ENCODE data around the gene MRPS24. TPM values are rescaled to one million over a fixed set of nuclear protein-coding genes. Genes with fewer than 3 reads are reported as not detected.
"Not testable (repeated sequence)": the region's sequence is repeated elsewhere in the genome, so short reads cannot be mapped to it uniquely, and the experiment has no call there.

The MRPS24 gene
- total RNA-seq, 2 experiments from 2014 or later, result 127 to 130 TPM

- DNase-seq, result peak; percentile 36
- intact Hi-C loops (cut with micrococcal nuclease), result no loop called here
- H3K36me3 Mint-ChIP-seq (ENCODE audit: low read depth), result peaks cover 3% of the 10 kb centered on the region
- H3K4me1 Mint-ChIP-seq (ENCODE audit: low read depth), result peaks cover 35% of the 10 kb centered on the region
- ATAC-seq, result peak; percentile 41
- ChIA-PET POLR2A (no interaction called here), CTCF (no interaction called here)
- H3K27ac Mint-ChIP-seq, result peak overlapping the region; percentile 96
- peak overlapping the region; percentile 90 for H3K4me3 Mint-ChIP-seq
- no peak for TF ChIP-seq CTCF (IDR thresholded peaks at IDR 0.05)
- H3K9me3 Mint-ChIP-seq, result no peaks in the 10 kb centered on the region
- no peaks in the 10 kb centered on the region for H3K27me3 Mint-ChIP-seq
These were observed 36.6 kb upstream of the MRPS24 start for GRCh38 chr7:43905956-43906330.

- DNase-seq (no peak), ATAC-seq (no peak)
- peaks cover 35% of the 10 kb centered on the region for H3K4me1 Mint-ChIP-seq (ENCODE audit: low read depth)
- peak overlapping the region; percentile 96 for H3K27ac Mint-ChIP-seq
- H3K9me3 Mint-ChIP-seq, result no peaks in the 10 kb centered on the region
- intact Hi-C loops (cut with micrococcal nuclease), result no loop called here
- CTCF ChIA-PET, result interaction anchor here (1.0 kb wide), 1 partner anchor 323 kb away, joined by 3 read pairs; the partner anchor contains the start of gene STK17A
- POLR2A ChIA-PET, result interaction anchor here (1.0 to 1.6 kb wide), 2 partner anchors 12 to 22 kb away, joined by 4 to 8 read pairs; no protein-coding TSS in a partner anchor
- TF ChIP-seq CTCF (IDR thresholded peaks at IDR 0.05), result no peak
- no peaks in the 10 kb centered on the region for H3K27me3 Mint-ChIP-seq
- H3K36me3 Mint-ChIP-seq (ENCODE audit: low read depth), result peaks cover 1% of the 10 kb centered on the region
- H3K4me3 Mint-ChIP-seq, result peak overlapping the region; percentile 90
These were observed 36.1 kb upstream of the MRPS24 start for GRCh38 chr7:43905209-43905946.

- no peak for DNase-seq
- Mint-ChIP-seq H3K4me3 (peak overlapping the region; percentile 90), H3K27me3 (no peaks in the 10 kb centered on the region), H3K27ac (peak overlapping the region; percentile 22), H3K36me3 (ENCODE audit: low read depth) (peaks cover 1% of the 10 kb centered on the region), H3K9me3 (no peaks in the 10 kb centered on the region), H3K4me1 (ENCODE audit: low read depth) (peaks cover 35% of the 10 kb centered on the region)
- ATAC-seq, result peak; percentile 31
- intact Hi-C loops (cut with micrococcal nuclease), result no loop called here
- ChIA-PET POLR2A (interaction anchor here (0.6 to 1.6 kb wide), 4 partner anchors 11 to 35 kb away, joined by 3 to 8 read pairs (median 4); partner anchors contain the start of gene MRPS24), CTCF (interaction anchor here (1.0 to 1.3 kb wide), 3 partner anchors 20 to 322 kb away, joined by 3 to 4 read pairs (median 4); partner anchors contain the start of gene STK17A)
- TF ChIP-seq CTCF (IDR thresholded peaks at IDR 0.05), result no peak
These were observed 35.4 kb upstream of the MRPS24 start for GRCh38 chr7:43904533-43905208.

- peaks cover 1% of the 10 kb centered on the region for H3K36me3 Mint-ChIP-seq (ENCODE audit: low read depth)
- POLR2A ChIA-PET, result no interaction called here
- peaks cover 42% of the 10 kb centered on the region for H3K4me1 Mint-ChIP-seq (ENCODE audit: low read depth)
- no peaks in the 10 kb centered on the region for H3K27me3 Mint-ChIP-seq
- TF ChIP-seq CTCF (IDR thresholded peaks at IDR 0.05), result no peak
- H3K4me3 Mint-ChIP-seq, result no peak overlapping the region
- intact Hi-C loops (cut with micrococcal nuclease), result no loop called here
- no peaks in the 10 kb centered on the region for H3K9me3 Mint-ChIP-seq
- ATAC-seq (no peak), DNase-seq (no peak)
- H3K27ac Mint-ChIP-seq, result no peak overlapping the region
- CTCF ChIA-PET, result no interaction called here
These were observed 33.3 kb upstream of the MRPS24 start for GRCh38 chr7:43902542-43903054.

GRCh38 chr7:43898571-43898970 lies 29.3 kb upstream of the MRPS24 start:
- POLR2A ChIA-PET, result interaction anchor here (1.8 kb wide), 1 partner anchor 15 kb away, joined by 5 read pairs; no protein-coding TSS in a partner anchor
- H3K36me3 Mint-ChIP-seq (ENCODE audit: low read depth); H3K4me3 Mint-ChIP-seq; intact Hi-C loops (cut with micrococcal nuclease); H3K9me3 Mint-ChIP-seq; DNase-seq; ATAC-seq; CTCF ChIA-PET; H3K27ac Mint-ChIP-seq; H3K27me3 Mint-ChIP-seq: not testable (repeated sequence)
- H3K4me1 Mint-ChIP-seq (ENCODE audit: low read depth), result peaks cover 30% of the 10 kb centered on the region

Data from activated CD8-positive, alpha-beta T cell treated with anti-CD3 and anti-CD28 coated beads for 36 hours (primary cell).